PC-3 (cell line): ENCODE measurements around the gene HCFC1. TPM values are rescaled to one million over a fixed set of nuclear protein-coding genes. Genes with fewer than 3 reads are reported as not detected.

Experiments used
- ATAC-seq: fragments of 200-7000 bp; cut with Tn5 transposase; 2 replicates; pipeline ENCODE4 v1.9.1; 2020; ENCODE audit warnings: mild to moderate bottlenecking, moderate library complexity
- BruUV-seq: library from RNA; stranded (reverse); fragments of 400-500 nt; replicated peaks from 2 replicates; lab custom pipeline; 2021; lab: Mats Ljungman, UMichigan
- CTCF ChIA-PET: fragments of 300-600 bp; sonication (Branson Sonifier 250); formaldehyde crosslinking; loops from one replicate; lab custom pipeline; 2022; ENCODE audit warnings: antibody characterized with exemption; lab: Charles Lee
- POLR2A ChIA-PET: fragments of 300-600 bp; sonication (Branson Sonifier 250); formaldehyde crosslinking; loops from one replicate; lab custom pipeline; 2022; ENCODE audit warnings: antibody characterized with exemption; ENCODE audit not compliant: unreplicated experiment; lab: Charles Lee
- DNase-seq: peaks from one replicate; pipeline ENCODE4 v3.0.0-alpha.2; 2015
- H2AFZ ChIP-seq: fragments of 300-600 bp; sonication (generic); 2 replicates; pipeline ENCODE4 v1.6.0; 2016; ENCODE audit warnings: antibody characterized with exemption, low read length
- H3F3A ChIP-seq: fragments of 300-600 bp; sonication (generic); one replicate; pipeline ENCODE4 v1.6.0; 2017; ENCODE audit warnings: antibody characterized with exemption, low read length, control low read depth, mild to moderate bottlenecking; ENCODE audit not compliant: unreplicated experiment
- H3K27ac ChIP-seq: fragments of 300-600 bp; sonication (generic); 2 replicates; pipeline ENCODE4 v1.5.1; 2016; ENCODE audit warnings: mild to moderate bottlenecking, low read length
- H3K27me3 ChIP-seq: fragments of 300-600 bp; sonication (generic); 2 replicates; pipeline ENCODE4 v1.6.1; 2016; ENCODE audit warnings: low read length, mixed read lengths
- H3K36me3 ChIP-seq: fragments of 300-600 bp; sonication (generic); 2 replicates; pipeline ENCODE4 v1.6.1; 2016; ENCODE audit warnings: low read depth, mixed run types, low read length, mixed read lengths
- H3K4me1 ChIP-seq: fragments of 300-600 bp; sonication (generic); 2 replicates; pipeline ENCODE4 v1.5.1; 2016; ENCODE audit warnings: low read length; ENCODE audit not compliant: insufficient read depth
- H3K4me2 ChIP-seq: fragments of 300-600 bp; sonication (generic); 2 replicates; pipeline ENCODE4 v1.6.0; 2016; ENCODE audit warnings: low read length
- H3K4me3 ChIP-seq: fragments of 300-600 bp; sonication (generic); 2 replicates; pipeline ENCODE4 v1.5.1; 2016; ENCODE audit warnings: mild to moderate bottlenecking, low read length, mixed read lengths
- H3K79me2 ChIP-seq: fragments of 300-600 bp; sonication (generic); 2 replicates; pipeline ENCODE4 v1.6.1; 2017; ENCODE audit warnings: low read length, mixed read lengths
- H3K9ac ChIP-seq: fragments of 300-600 bp; sonication (generic); 2 replicates; pipeline ENCODE4 v1.6.0; 2016; ENCODE audit warnings: mild to moderate bottlenecking, low read length
- H3K9me2 ChIP-seq: fragments of 300-600 bp; sonication (generic); replicated peaks from 2 replicates; pipeline ENCODE4 v1.6.1; 2016; ENCODE audit warnings: mixed run types, low read length, mixed read lengths
- H3K9me3 ChIP-seq: fragments of 300-600 bp; sonication (generic); 2 replicates; pipeline ENCODE4 v1.6.1; 2016; ENCODE audit warnings: low read length, mixed read lengths
- H4K20me1 ChIP-seq: fragments of 300-600 bp; sonication (generic); 2 replicates; pipeline ENCODE4 v1.6.1; 2016; ENCODE audit warnings: low read length, mixed read lengths
- CTCF ChIP-seq: fragments of 300-600 bp; sonication (generic); conservative IDR thresholded peaks from 2 replicates; pipeline ENCODE4 v1.5.1; 2017; ENCODE audit warnings: antibody characterized with exemption, low read depth, mild to moderate bottlenecking, low read length
- EZH2 ChIP-seq: fragments of 300-600 bp; sonication (generic); IDR thresholded peaks from one replicate; pipeline ENCODE4 v1.6.1; 2017; ENCODE audit warnings: antibody characterized with exemption, mild to moderate bottlenecking, low read length; ENCODE audit not compliant: unreplicated experiment
- EZH2phosphoT487 ChIP-seq: fragments of 300-600 bp; sonication (generic); IDR thresholded peaks from 2 replicates; pipeline ENCODE4 v1.6.1; 2018; ENCODE audit warnings: mild to moderate bottlenecking, antibody characterized with exemption, low read length, borderline replicate concordance
- intact Hi-C: fragments of 100-400 bp; cut with micrococcal nuclease; formaldehyde crosslinking; loops from 2 replicates; pipeline ENCODE4 v1.9.0; 2023
- total RNA-seq: library from RNA; depleted of rRNA; stranded (reverse); fragments of >200 nt; gene quantifications from 2 replicates; pipeline ENCODE4 v1.2.3, GENCODE V29; 2014

HCFC1 gene
- total RNA-seq, 1 experiment from 2014 or later: 66.9 TPM

GRCh38 chrX:153909980-153910360, 61.6 kb downstream of the HCFC1 start:
- no peaks in the 10 kb centered on the region for H3K36me3 ChIP-seq
- DNase-seq: no peak
- H3F3A ChIP-seq: no peaks in the 10 kb centered on the region
- H3K27me3 ChIP-seq: no peaks in the 10 kb centered on the region
- H4K20me1 ChIP-seq: no peaks in the 10 kb centered on the region
- no peak overlapping the region for H3K4me3 ChIP-seq
- no peaks in the 10 kb centered on the region for H3K4me1 ChIP-seq
- no peaks in the 10 kb centered on the region for H3K79me2 ChIP-seq
- H3K9ac ChIP-seq: no peak overlapping the region
- BruUV-seq: no TSS peak
- no peak overlapping the region for H2AFZ ChIP-seq
- no peak; the same call in 1 of the 2 replicates for ATAC-seq
- H3K4me2 ChIP-seq: no peak overlapping the region
- TF ChIP-seq EZH2 (no peak), CTCF (no peak), EZH2phosphoT487 (no peak)
- H3K9me3 ChIP-seq: no peaks in the 10 kb centered on the region
- intact Hi-C loops: no loop called here
- ChIA-PET POLR2A (interaction anchor here (0.6 kb wide), 1 partner anchor 182 kb away, joined by 5 read pairs; no protein-coding TSS in a partner anchor), CTCF (interaction anchor here (1.0 to 1.8 kb wide), 3 partner anchors 13 to 37 kb away, joined by 3 to 10 read pairs (median 4); no protein-coding TSS in a partner anchor)
- H3K9me2 ChIP-seq: no peaks in the 10 kb centered on the region
- H3K27ac ChIP-seq: no peak overlapping the region

- no peak; the same call in 1 of the 2 replicates for ATAC-seq
- no peak overlapping the region for H2AFZ ChIP-seq
- ChIA-PET CTCF (no interaction called here), POLR2A (no interaction called here)
- DNase-seq: no peak
- H3K27ac ChIP-seq: no peak overlapping the region
- H3K4me1 ChIP-seq: no peaks in the 10 kb centered on the region
- no TSS peak for BruUV-seq
- no peak overlapping the region for H3K4me3 ChIP-seq
- H3K36me3 ChIP-seq: no peaks in the 10 kb centered on the region
- H4K20me1 ChIP-seq: no peaks in the 10 kb centered on the region
- no peaks in the 10 kb centered on the region for H3K27me3 ChIP-seq
- no peaks in the 10 kb centered on the region for H3K9me3 ChIP-seq
- TF ChIP-seq CTCF: no peak
- no peak for TF ChIP-seq EZH2phosphoT487
- no peak for TF ChIP-seq EZH2
- intact Hi-C loops: no loop called here
- H3K79me2 ChIP-seq: no peaks in the 10 kb centered on the region
- no peaks in the 10 kb centered on the region for H3F3A ChIP-seq
- H3K9me2 ChIP-seq: no peaks in the 10 kb centered on the region
- H3K9ac ChIP-seq: no peak overlapping the region
- no peak overlapping the region for H3K4me2 ChIP-seq
These were observed 62.3 kb downstream of the HCFC1 start for GRCh38 chrX:153909024-153909979.
